Pons (tissue), 1 donor: Measurements from ENCODE around the gene GNG7.
"Not testable (repeated sequence)": the region's sequence is repeated elsewhere in the genome, so short reads cannot be mapped to it uniquely, and the experiment has no call there.

Source experiments
- DNase-seq: peaks from one replicate; pipeline ENCODE4 v3.0.0-alpha.2; 2016; ENCODE audit warnings: low spot score

The GNG7 gene

GRCh38 chr19:2534423-2535013, 168.0 kb downstream of the GNG7 start:
- no peak for DNase-seq

- no peak for DNase-seq
Measured at GRCh38 chr19:2533686-2534422, 168.6 kb downstream of the GNG7 start.

GRCh38 chr19:2533072-2533425, 169.4 kb downstream of the GNG7 start:
- no peak for DNase-seq

- DNase-seq = no peak
Measured at GRCh38 chr19:2532252-2533071, 170.0 kb downstream of the GNG7 start.

- DNase-seq = not testable (repeated sequence)
Measured at GRCh38 chr19:2529942-2530341, 172.6 kb downstream of the GNG7 start.

GRCh38 chr19:2529473-2529918, 173.0 kb downstream of the GNG7 start:
- DNase-seq = no peak

GRCh38 chr19:2528675-2529101, 173.8 kb downstream of the GNG7 start:
- no peak for DNase-seq

DNA sequence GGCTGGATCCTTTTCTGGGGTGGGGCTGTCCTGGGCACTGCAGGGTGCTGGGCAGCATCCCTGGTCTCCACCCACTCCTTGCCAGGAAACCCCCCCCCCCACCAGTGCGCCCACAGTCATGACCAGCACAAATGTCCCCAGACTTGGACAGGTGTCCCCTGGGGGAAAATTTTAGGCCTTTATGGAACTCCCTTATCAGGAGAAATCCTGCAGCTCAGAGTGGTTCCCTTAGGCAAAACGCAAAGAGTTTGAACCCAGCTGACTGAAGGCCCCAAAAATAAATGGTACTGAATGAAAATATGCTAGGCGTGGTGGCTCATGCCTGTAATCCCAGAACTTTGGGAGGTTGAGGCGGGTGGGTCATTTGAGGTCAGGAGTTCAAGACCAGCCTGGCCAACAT, 174.8 kb downstream of the GNG7 start:
- DNase-seq = no peak

DNA sequence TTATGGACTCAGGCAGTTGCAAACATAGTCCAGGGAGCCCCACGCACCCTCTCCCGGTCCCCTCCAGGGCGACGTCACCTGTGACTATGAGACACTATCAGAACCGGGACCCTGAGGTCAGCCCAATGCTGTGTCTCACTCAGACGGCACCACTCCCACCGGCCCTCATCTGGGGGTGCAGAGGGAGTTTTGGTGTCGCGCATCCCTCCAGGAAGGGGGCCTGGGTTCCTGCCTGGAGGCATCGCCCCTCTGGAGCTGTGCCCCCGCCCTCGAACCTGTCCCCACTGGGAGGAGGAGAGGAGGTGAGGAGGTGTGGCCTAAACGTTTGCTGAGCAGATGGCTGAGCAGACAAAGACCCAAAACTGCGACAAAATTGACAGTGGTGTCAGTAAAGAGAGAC, 175.3 kb downstream of the GNG7 start:
- no peak for DNase-seq

GRCh38 chr19:2524840-2525723, 177.4 kb downstream of the GNG7 start:
- DNase-seq = no peak

DNA sequence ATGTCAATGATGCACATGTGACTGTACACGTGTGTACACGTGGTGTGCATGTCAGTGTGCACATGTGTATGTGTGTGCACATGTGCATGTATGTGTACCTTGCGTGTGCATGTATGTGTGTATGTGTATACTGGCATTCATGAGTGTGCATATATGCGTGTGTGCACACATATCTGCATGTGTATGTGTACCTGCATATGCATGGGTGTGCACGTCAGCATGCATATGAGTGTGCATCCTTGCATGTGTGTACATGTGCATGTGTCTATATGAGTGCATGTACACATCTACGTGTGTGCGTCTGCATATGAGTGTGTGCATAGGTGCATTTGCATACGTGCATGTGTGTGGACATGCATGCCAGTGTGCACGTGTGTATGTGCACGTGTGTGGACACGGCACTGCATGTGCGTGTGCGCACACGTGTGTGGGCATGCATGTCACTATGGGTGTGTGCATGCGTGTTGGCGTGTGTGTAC, 178.1 kb downstream of the GNG7 start:
- no peak for DNase-seq

GRCh38 chr19:2523630-2524311, 178.7 kb downstream of the GNG7 start:
- no peak for DNase-seq

GRCh38 chr19:2519482-2519881, 183.0 kb downstream of the GNG7 start:
- DNase-seq = no peak

DNA sequence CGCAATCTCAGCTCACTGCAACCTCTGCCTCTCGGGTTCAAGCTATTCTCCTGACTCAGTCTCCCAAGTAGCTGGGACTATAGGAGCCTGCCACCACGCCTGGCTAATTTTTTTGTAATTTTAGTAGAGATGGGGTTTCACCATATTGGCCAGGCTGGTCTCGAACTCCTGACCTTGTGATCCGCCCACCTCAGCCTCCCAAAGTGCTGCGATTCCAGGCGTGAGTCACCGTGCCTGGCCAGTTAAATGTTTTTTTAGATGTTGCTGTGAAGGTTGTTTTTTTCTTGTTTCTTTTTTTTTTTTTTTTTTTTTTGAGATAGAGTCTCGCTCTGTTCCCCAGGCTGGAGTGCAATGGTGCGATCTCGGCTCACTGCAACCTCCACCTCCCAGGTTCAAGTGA, 183.6 kb downstream of the GNG7 start:
- DNase-seq = not testable (repeated sequence)

DNA sequence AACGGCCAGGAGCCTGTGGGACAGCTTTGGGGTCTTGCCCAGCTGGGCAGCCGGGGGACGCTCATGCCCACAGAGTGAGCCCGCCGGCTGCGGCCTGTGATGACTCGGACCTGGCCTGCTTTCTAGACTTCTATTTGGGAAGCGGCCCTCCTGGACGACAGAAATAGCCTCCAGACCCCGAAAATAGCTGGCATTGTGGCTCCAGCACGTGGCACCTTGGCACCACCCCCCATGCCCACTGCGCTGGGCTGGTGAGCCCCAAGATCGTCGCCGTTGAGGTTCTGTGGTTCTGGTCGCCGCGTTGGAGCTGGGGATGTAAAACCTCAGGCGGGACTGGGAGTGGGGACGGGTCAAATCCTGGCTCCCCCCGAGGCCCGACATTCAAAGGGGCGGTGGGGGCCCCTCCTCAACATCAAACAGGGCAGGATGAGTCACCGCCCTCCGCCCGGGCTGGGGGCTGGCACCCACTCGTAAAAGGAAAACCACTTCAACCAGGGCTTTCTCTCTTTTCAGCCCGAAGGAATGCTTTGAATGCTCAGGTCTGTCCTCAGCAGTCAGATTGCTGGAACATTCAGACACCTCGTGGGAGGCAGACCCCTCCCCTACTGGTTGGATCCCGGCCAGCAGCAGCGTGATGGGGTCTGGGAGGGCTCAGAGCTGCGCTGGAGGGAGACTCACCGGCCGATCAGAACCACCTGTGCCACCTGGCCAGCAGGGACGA, 184.5 kb downstream of the GNG7 start:
- no peak for DNase-seq

DNA sequence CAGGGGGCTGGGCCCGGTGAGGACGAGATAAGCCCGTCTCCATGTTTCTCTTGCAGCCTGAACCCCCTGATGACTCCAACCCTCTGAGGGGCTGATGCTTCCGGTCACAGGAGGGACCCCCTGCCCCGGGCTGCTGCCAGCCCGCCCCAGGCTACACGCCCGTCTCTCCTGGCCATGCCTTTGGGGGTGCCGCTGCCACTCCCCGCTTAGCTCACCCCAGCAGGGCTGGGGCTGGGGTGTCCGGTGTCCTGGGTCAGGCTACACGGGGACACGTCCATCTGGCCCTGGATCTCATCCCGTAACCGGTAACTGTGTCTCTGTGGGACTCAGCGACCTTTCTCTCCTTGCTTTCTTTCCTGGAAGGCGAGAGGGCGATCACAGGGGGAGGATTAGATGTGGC, 185.8 kb downstream of the GNG7 start:
- DNase-seq = no peak

DNA sequence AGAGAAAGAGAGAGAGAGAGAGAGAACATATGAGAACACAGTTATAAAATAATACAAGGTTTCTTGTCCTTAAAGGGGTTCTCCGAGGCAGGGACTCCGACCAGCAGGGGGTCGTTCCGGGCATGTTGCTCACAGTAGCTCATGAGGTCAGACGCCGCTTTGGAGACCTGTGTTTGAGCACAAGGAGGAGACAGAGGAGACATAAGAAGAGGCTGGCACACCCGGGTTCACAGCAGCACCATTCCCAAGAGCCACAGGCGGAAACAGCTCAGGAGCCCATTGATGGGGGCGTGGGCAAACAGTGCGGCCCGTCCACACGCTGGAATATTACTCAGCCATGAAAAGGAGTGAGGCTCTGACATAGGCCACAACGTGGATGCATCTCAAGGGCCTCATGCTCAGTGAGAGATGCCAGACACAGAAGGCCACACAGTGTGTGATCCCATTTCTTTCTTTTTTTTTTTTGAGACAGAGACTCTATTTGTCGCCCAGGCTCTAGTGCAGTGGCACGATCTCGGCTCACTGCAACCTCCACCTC, 187.4 kb downstream of the GNG7 start:
- no peak for DNase-seq

- no peak for DNase-seq
Measured at GRCh38 chr19:2512523-2513431, 189.7 kb downstream of the GNG7 start.

DNA sequence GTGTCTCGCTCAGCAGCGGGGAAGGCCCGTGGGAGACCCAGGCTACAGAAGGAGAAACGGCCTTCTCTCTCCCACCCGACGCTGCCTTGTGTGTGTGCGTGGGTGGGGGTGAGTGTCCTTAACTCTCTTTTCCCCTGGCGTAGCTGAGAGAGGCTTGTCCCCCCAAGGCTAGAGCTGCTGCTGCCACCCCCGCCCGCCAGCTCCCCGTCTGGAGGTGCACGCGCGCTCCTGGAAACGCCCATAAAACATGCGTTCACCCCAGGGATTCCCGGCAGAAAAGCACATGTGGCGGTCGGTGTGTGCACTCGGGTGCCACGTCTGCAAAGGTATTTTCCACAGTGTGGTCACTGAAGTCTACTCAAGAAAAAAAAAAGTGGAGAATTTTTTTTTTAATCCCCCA, 190.5 kb downstream of the GNG7 start:
- DNase-seq = no peak
